OCI-LY1 (cell line): ENCODE data around the gene CHRM3.

Experiments
- H2AFZ ChIP-seq: fragments of 200-600 bp; sonication (generic), shearing (Covaris generic); 2 replicates; pipeline ENCODE4 v1.6.0; 2014; ENCODE audit warnings: antibody characterized with exemption, mild to moderate bottlenecking, low read length
- H3F3A ChIP-seq: fragments of 200-600 bp; sonication (generic), shearing (Covaris generic); 2 replicates; pipeline ENCODE4 v1.6.0; 2014; ENCODE audit warnings: mild to moderate bottlenecking, antibody characterized with exemption, low read length, moderate library complexity; ENCODE audit not compliant: insufficient read depth
- H3K27ac ChIP-seq: fragments of 200-600 bp; sonication (generic); 2 replicates; pipeline ENCODE4 v1.5.1; 2014; ENCODE audit warnings: low read length, mixed run types, mild to moderate bottlenecking, low read depth; ENCODE audit not compliant: poor library complexity, severe bottlenecking
- H3K27me3 ChIP-seq: fragments of 200-600 bp; sonication (generic); 2 replicates; pipeline ENCODE4 v1.6.0; 2014; ENCODE audit warnings: antibody characterized with exemption, mild to moderate bottlenecking, low read length, moderate library complexity; ENCODE audit not compliant: insufficient read depth
- H3K36me3 ChIP-seq: fragments of 200-600 bp; sonication (generic); 2 replicates; pipeline ENCODE4 v1.6.1; 2014; ENCODE audit warnings: mild to moderate bottlenecking, antibody characterized with exemption, low read length, moderate library complexity, mixed read lengths; ENCODE audit not compliant: insufficient read depth
- H3K4me1 ChIP-seq: fragments of 200-600 bp; sonication (generic); 2 replicates; pipeline ENCODE4 v1.5.1; 2014; ENCODE audit warnings: mild to moderate bottlenecking, low read length, moderate library complexity; ENCODE audit not compliant: insufficient read depth, severe bottlenecking
- H3K4me2 ChIP-seq: fragments of 200-600 bp; sonication (generic), shearing (Covaris generic); 2 replicates; pipeline ENCODE4 v1.6.1; 2014; ENCODE audit warnings: low read length
- H3K4me3 ChIP-seq: fragments of 200-600 bp; sonication (generic); 2 replicates; pipeline ENCODE4 v1.5.1; 2014; ENCODE audit warnings: low read length, low read depth, mild to moderate bottlenecking, mixed read lengths; ENCODE audit not compliant: poor library complexity, severe bottlenecking
- H3K79me2 ChIP-seq: fragments of 200-600 bp; shearing (Covaris generic); 2 replicates; pipeline ENCODE4 v1.6.1; 2016; ENCODE audit warnings: mixed run types, low read length, mixed read lengths; ENCODE audit not compliant: insufficient read depth
- H3K9ac ChIP-seq: fragments of 200-600 bp; sonication (generic), shearing (Covaris generic); 2 replicates; pipeline ENCODE4 v1.6.1; 2014; ENCODE audit warnings: mild to moderate bottlenecking, low read length, mixed read lengths
- H3K9me2 ChIP-seq: fragments of 200-600 bp; sonication (generic), shearing (Covaris generic); 2 replicates; pipeline ENCODE4 v1.6.1; 2014; ENCODE audit warnings: low read depth, mild to moderate bottlenecking, low read length, mixed read lengths
- H3K9me3 ChIP-seq: fragments of 200-600 bp; shearing (Covaris generic); 2 replicates; pipeline ENCODE4 v1.6.1; 2014; ENCODE audit warnings: low read length, mixed read lengths
- H4K20me1 ChIP-seq: fragments of 200-600 bp; sonication (generic), shearing (Covaris generic); 2 replicates; pipeline ENCODE4 v1.6.0; 2016; ENCODE audit warnings: mild to moderate bottlenecking, low read length; ENCODE audit not compliant: insufficient read depth
- EZH2 ChIP-seq: fragments of 200-600 bp; sonication (generic), shearing (Covaris generic); IDR thresholded peaks from 2 replicates; pipeline ENCODE4 v1.8.0; 2017; ENCODE audit warnings: borderline replicate concordance, mixed run types, mild to moderate bottlenecking, antibody characterized with exemption, low read length, moderate library complexity, mixed read lengths
- TF ChIP-seq, protein P1 (sequence below): fragments of 200-600 bp; sonication (generic), shearing (Covaris generic); IDR thresholded peaks from 2 replicates; pipeline ENCODE4 v1.5.1; 2017; ENCODE audit warnings: mild to moderate bottlenecking, antibody characterized with exemption, low read length, moderate library complexity, mixed read lengths

The CHRM3 gene

DNA sequence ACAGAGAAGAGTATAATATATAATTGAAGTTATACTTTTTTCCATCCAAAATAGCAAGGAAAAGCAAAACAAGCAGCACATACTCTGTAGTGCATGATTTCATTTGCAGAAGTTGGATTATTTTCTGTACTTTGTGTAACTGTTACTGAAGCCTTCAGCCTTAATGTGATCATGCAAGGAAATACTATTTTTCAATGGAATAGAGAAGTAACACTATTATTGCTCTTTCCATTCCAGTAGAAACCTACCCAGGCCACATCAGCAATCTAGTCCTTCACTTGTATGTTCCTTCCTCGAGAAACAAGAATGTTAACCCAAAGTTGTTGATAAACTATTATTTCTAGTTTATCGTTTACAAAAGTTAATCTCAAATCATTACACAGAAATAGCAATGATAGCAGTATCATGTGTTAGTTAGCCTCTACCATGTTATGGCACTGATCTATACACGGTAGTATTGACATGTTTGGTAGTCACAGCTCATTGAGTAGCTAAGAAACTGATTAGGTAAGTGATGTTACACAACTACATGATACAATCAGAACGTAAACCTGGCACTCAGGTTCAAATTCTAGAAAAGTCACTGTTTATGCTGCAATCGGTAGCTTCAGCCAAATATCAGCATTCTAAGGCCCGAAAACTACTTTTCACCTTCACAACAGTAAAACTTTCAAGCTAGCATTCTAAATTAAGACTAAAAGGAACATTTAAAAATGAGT is 37.6 kb upstream of the CHRM3 start:
- H3K4me1 ChIP-seq: no peaks in the 10 kb centered on the region
- no peaks in the 10 kb centered on the region for H3K9me3 ChIP-seq
- H3F3A ChIP-seq: no peaks in the 10 kb centered on the region
- H3K79me2 ChIP-seq: no peaks in the 10 kb centered on the region
- no peak overlapping the region for H3K4me2 ChIP-seq
- no peak overlapping the region for H3K4me3 ChIP-seq
- no peaks in the 10 kb centered on the region for H3K9me2 ChIP-seq
- no peak overlapping the region for H3K9ac ChIP-seq
- no peak overlapping the region for H2AFZ ChIP-seq
- no peak overlapping the region for H3K27ac ChIP-seq
- H4K20me1 ChIP-seq: no peaks in the 10 kb centered on the region
- H3K27me3 ChIP-seq: no peaks in the 10 kb centered on the region
- H3K36me3 ChIP-seq: no peaks in the 10 kb centered on the region
- TF ChIP-seq, protein P1, sequence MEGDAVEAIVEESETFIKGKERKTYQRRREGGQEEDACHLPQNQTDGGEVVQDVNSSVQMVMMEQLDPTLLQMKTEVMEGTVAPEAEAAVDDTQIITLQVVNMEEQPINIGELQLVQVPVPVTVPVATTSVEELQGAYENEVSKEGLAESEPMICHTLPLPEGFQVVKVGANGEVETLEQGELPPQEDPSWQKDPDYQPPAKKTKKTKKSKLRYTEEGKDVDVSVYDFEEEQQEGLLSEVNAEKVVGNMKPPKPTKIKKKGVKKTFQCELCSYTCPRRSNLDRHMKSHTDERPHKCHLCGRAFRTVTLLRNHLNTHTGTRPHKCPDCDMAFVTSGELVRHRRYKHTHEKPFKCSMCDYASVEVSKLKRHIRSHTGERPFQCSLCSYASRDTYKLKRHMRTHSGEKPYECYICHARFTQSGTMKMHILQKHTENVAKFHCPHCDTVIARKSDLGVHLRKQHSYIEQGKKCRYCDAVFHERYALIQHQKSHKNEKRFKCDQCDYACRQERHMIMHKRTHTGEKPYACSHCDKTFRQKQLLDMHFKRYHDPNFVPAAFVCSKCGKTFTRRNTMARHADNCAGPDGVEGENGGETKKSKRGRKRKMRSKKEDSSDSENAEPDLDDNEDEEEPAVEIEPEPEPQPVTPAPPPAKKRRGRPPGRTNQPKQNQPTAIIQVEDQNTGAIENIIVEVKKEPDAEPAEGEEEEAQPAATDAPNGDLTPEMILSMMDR: no peak
- TF ChIP-seq EZH2: no peak

DNA sequence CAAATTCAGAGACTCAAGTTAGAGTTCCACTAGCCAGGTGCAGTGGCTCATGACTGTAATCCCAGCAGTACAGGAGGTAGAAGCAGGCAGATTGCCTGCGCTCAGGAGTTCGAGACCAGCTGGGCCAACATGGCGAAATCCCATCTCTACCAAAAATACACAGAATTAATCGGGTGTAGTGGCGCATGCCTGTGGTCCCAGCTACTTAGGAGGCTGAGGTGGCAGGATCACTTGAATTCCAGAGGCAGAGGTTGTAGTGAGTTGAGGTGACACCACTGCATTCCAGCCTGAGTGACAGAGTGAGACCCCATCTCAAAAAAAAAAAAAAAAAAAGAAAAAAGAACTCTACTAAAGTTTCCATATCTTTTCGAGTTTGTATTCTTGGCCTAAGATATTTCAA is 36.7 kb upstream of the CHRM3 start:
- no peak overlapping the region for H3K27ac ChIP-seq
- H3F3A ChIP-seq: no peaks in the 10 kb centered on the region
- no peaks in the 10 kb centered on the region for H3K4me1 ChIP-seq
- no peak overlapping the region for H3K9ac ChIP-seq
- H3K4me2 ChIP-seq: no peak overlapping the region
- no peak overlapping the region for H2AFZ ChIP-seq
- H3K27me3 ChIP-seq: no peaks in the 10 kb centered on the region
- no peaks in the 10 kb centered on the region for H3K9me2 ChIP-seq
- H3K79me2 ChIP-seq: no peaks in the 10 kb centered on the region
- H3K9me3 ChIP-seq: no peaks in the 10 kb centered on the region
- H4K20me1 ChIP-seq: no peaks in the 10 kb centered on the region
- TF ChIP-seq, protein P1: no peak
- TF ChIP-seq EZH2: no peak
- no peak overlapping the region for H3K4me3 ChIP-seq
- no peaks in the 10 kb centered on the region for H3K36me3 ChIP-seq

DNA sequence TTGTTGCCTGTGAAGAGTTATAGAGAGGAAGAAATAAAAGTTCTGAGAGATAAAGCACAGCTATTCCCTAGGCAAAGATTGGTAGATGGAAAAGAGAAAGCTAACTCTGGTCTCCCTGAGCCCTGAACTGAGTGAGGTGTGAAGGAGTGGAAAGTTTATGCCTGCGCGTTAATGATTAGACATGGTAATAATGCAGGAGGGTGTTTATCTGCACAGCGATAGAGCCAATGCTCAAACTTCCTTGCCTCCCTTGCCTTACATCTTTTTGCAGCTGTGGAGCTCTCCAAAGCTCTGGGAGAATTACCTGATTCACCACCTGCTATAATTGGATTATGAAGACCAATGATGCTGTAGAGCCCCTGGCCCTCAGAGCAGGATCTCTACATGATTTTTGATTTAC is 32.8 kb upstream of the CHRM3 start:
- Histone ChIP-seq H3K27ac (no peak overlapping the region), H3K9me3 (no peaks in the 10 kb centered on the region), H2AFZ (no peak overlapping the region), H4K20me1 (no peaks in the 10 kb centered on the region), H3K9ac (no peak overlapping the region), H3K4me3 (no peak overlapping the region), H3K36me3 (no peaks in the 10 kb centered on the region), H3K27me3 (no peaks in the 10 kb centered on the region), H3K79me2 (no peaks in the 10 kb centered on the region), H3K4me1 (no peaks in the 10 kb centered on the region), H3K9me2 (no peaks in the 10 kb centered on the region), H3K4me2 (no peak overlapping the region), H3F3A (no peaks in the 10 kb centered on the region)
- TF ChIP-seq, protein P1: no peak
- no peak for TF ChIP-seq EZH2
